NCI-H345 (cell line): ENCODE measurements around the gene FCHO1.
A peak's percentile ranks its signal among the peaks of the same experiment; 100 is the strongest.
"Not testable (repeated sequence)": the region's sequence is repeated elsewhere in the genome, so short reads cannot be mapped to it uniquely, and the experiment has no call there.

Experiments used
- DNase-seq: peaks from one replicate; lab custom pipeline; 2025; lab: John Stamatoyannopoulos, UW

Gene FCHO1

GRCh38 chr19:17794731-17795494 lies 43.6 kb downstream of the FCHO1 start, which contains the start of gene B3GNT3:
TSS of gene B3GNT3 (plus strand) at chr19:17795138. CDS start at chr19:17807808, 12,670 bp downstream.
- DNase-seq, result peak; percentile 77

DNA sequence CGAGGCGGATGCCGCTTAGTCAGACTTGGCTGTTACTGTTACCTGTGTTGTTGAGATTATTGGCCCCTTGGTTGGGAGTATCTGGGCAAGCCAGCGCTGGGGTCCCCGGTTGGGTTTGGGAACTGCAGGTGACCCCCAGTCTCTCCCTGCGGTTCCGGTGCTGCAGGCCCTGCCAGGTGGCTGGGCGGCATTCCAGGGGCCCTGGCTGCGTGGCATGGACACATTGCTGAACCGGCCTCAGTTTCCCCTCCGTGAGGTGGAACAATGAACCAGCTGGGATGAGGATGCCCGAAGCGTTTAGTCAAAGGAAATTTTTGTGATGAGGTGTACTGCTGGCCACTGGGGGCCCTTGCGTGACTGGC lies 44.2 kb downstream of the FCHO1 start:
- DNase-seq, result no peak

DNA sequence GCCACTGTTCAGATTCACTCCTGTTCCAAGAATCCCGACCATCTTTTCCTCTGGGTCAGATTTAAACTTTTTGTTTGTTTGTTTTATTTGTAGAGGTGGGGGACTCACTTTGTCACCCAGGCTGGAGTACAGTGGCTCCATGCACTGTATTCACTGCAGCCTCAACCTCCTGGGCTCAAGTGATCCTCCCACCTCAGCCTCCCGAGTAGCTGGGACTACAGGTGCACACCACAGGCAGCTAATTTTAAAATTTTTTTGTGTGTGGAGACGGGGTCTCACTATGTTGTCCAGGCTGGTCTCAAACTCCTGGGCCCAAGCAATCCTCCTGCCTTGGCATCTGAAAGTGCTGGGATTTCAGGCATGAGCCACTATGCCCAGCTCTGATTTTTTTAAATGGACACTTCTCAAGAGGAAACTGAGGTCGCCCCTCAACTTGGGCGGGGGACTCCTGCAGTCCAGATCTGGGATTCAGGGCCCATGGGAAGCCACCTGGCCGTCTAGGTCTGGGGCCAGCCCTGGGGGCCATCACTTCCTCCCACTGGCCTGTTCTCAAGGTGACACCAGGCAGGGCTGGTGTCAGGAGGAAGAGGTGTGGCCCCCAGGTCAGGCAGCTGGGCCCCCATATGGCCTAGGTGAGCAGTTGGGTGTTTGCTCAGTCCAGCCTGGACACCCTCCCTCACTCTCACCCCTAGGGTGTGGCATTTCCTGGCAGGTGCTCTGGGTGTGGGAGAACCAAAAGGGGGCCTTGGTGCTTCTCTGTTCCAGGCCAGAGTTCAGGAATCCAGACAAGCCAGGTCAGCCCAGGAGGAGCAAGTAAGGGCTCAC lies 44.9 kb downstream of the FCHO1 start:
- DNase-seq, result no peak

GRCh38 chr19:17796838-17797423 lies 45.7 kb downstream of the FCHO1 start:
- DNase-seq, result no peak

GRCh38 chr19:17797424-17798201 lies 46.3 kb downstream of the FCHO1 start:
- no peak for DNase-seq

DNA sequence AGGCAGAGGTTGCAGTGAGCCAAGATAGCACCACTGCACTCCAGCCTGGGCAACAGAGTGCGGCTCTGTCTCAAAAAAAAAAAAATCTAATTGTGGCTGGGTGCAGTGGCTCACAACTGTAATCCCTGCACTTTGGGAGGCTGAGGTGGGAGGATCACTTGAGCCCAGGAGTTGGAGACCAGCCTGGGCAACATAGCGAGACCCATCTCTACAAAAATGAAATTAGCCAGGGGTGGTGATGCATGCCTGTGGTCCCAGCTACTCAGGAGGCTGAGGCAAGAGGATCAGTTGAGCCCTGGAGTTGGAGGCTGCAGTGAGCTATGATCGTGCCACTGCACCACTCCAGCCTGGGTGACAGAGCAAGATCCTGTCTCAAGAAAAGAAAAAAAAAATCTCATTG lies 47.3 kb downstream of the FCHO1 start:
- DNase-seq, result not testable (repeated sequence)

DNA sequence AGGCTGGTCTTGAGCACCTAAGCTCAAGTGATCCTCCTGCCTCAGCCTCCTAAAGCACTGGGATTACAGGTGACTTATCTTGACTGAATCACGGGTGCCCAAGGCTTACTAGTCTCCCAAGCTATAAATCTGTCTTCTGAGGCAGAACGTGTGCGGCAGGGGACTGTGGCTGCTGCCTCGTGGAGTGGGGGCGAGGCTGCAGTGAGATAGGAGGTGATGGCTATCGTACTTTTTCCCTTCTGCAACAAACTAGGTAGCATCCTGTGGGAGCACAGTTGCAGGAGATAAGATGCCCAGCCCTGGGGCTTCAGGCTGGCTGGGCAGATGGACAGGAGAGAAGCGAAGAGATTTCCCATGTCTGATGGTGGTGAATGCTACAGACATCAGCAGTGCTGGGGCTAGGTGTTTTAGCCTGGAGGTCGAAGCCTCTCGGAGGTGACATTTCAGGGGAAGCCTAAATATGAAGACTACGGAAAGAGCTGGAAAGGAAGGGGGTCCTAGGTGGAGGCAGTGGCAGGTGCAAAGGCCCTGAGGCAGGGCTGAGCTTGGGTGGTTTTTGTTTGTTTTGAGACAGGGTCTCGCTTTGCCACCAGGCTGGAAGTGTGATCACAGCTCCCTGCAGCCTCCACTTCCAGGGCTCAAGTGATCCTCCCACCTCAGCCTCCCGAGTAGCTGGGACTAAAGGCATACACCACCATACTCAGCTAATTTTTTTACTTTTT lies 51.0 kb downstream of the FCHO1 start:
- no peak for DNase-seq

- no peak for DNase-seq
These were observed 52.1 kb downstream of the FCHO1 start for GRCh38 chr19:17803264-17803896.

DNA sequence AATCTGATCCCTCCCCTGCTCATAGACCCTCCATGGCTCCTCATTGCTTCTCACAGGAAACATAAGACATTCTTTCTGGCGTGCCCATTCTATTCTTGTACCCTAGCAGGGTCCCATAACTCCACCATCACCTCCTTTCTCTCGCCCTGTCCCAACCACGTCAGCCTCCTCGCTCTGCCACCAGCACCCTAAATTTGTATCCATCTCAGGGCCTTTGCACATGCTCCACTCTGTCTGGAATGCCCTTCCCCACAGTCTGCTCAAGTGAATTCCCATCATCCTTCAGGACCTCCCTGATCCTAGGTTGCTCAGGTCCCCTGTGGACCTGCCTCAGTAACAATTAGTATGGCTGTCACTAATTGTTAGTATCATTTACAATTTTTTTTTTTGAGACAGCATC lies 54.1 kb downstream of the FCHO1 start:
- DNase-seq, result no peak

- DNase-seq, result no peak
These were observed 55.7 kb downstream of the FCHO1 start for GRCh38 chr19:17806945-17807344.

DNA sequence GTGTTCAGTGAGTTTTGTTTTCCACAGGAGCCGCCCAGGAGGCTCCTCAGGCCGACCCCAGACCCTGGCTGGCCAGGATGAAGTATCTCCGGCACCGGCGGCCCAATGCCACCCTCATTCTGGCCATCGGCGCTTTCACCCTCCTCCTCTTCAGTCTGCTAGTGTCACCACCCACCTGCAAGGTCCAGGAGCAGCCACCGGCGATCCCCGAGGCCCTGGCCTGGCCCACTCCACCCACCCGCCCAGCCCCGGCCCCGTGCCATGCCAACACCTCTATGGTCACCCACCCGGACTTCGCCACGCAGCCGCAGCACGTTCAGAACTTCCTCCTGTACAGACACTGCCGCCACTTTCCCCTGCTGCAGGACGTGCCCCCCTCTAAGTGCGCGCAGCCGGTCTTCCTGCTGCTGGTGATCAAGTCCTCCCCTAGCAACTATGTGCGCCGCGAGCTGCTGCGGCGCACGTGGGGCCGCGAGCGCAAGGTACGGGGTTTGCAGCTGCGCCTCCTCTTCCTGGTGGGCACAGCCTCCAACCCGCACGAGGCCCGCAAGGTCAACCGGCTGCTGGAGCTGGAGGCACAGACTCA lies 56.5 kb downstream of the FCHO1 start:
- no peak for DNase-seq

DNA sequence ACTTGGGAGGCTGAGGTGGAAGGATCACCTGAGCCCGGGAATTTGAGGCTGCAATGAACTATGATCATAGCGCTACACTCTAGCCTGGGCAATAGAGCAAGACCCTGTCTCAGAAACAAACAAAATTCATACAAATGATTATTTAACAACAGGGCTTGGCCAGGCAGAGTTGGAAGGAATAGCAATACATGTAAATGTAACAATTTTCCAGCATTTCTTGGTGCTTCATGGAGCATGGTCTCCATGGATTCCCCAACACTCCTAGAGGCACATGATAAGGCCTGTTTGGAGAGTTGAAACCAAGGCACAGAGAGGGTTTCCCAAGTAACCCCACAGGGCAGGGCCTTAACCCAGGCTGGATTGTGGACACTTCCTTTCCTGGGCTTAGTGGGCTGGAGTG lies 59.8 kb downstream of the FCHO1 start:
- DNase-seq, result no peak

- DNase-seq, result no peak
These were observed 60.4 kb downstream of the FCHO1 start for GRCh38 chr19:17811681-17812080.

- DNase-seq, result no peak
These were observed 60.8 kb downstream of the FCHO1 start for GRCh38 chr19:17812099-17812498.

GRCh38 chr19:17817668-17818363 lies 66.5 kb downstream of the FCHO1 start:
- no peak for DNase-seq

DNA sequence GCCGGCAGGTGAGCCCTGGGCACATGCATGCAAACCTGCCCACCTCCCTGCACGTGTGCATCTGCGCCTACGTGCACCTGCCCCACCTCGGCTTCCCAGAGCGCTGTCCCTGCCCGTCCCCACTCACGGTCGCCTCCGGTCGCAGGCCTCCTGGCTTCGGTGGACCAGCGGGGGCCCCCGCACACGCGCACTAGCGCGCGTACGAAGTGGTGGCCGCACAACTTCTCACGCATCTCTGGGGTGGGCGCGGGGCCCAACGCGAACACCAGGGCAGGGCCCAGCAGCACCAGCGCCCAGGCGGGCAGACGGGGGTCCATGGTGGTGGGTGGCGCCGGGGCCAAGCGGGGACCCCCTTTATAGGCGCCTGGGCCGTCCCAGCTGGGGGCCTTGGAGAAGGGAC lies 69.9 kb downstream of the FCHO1 start, which contains the start of gene INSL3:
Gene INSL3 (minus strand): TSS at position 330 of the 400 bp plus-strand sequence. CDS start 13 bp downstream, at position 317.
- DNase-seq, result no peak

DNA sequence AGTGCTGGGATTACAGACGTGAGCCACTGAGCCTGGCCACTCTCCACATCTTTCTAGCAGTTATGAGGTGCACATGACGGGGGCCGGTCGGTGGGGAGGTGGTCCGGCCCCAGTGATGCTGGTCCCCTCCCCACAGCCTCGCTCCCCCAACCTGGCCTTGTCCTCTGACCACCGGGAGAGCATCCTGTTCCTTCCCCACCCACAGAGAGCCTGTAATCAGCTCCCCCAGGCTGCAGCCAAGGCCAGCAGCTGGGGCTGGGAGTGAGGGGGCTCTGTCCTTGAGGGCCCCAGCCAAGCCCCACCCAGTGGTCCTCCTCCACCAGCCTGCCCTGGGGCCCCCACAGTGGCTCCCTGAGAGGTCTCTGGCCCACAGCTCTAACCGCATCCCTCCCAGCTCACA lies 73.1 kb downstream of the FCHO1 start:
- no peak for DNase-seq

GRCh38 chr19:17826508-17827056 lies 75.3 kb downstream of the FCHO1 start:
- no peak for DNase-seq

DNA sequence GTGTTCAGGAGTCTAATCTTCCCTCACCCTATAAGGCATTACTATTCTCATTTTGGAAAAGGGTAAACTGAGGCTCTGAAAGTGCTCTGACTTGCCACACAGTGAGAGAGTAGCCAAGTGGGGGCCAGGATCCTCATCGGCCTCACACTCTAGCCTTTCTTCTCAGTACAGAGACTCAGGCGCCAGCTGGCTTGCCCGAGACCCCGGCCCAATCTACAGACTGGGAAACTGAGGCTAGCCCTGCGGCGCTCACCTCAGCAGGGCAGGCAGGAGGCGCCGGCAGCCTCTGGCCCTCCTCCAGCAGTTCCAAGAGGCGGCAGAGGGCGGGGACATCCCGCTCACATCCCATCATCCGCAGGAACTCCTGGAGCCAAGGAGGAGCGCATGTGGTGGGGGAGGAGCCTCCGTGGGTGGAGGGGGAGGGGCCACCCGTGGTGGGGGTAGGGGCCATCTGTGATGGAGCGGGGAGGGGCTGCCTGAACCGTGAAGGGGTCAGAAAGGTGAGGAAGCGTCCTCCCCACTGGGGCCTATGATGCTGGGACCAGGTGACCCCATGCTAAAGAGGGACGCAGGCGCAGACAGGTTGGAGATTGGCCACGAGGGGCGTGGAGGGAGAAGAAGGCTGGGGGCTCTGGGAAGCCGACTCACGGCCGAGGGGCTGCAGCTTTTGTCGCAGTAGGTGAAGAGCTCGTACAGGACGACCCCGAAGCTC lies 78.7 kb downstream of the FCHO1 start:
- peak; percentile 75 for DNase-seq
